HS-5 (cell line): Measurements from ENCODE around the gene NR2F2.

Experiments
- DNase-seq: peaks from one replicate; pipeline ENCODE4 v3.0.0-alpha.2; 2012; ENCODE audit warnings: low read depth

Gene NR2F2

GRCh38 chr15:96330450-96331143 is at the start of gene NR2F2:
TSS of gene NR2F2 (plus strand) at chr15:96330700. CDS start at chr15:96332106, 1,406 bp downstream.
- peak; percentile 88 for DNase-seq

DNA sequence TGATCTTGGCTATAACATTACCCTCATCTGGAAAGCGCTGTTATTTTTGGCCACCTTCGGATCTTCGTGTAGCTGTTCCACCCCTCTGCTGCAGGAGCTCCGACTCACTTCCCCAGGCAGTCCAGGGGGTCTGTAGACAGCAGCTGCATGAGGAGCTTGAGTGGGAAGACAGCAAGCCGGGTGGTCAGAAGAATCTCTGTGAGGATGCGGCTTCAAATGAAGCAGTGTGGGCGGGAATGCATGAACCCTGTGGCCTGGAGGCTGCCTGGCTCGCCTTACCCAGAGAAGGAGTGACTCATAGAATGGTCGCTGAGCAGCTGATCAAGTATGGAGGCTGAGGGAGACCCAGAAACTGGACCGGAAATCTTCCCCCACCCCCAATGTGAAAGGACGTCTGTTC is 45.2 kb upstream of the NR2F2 start:
- DNase-seq: no peak

DNA sequence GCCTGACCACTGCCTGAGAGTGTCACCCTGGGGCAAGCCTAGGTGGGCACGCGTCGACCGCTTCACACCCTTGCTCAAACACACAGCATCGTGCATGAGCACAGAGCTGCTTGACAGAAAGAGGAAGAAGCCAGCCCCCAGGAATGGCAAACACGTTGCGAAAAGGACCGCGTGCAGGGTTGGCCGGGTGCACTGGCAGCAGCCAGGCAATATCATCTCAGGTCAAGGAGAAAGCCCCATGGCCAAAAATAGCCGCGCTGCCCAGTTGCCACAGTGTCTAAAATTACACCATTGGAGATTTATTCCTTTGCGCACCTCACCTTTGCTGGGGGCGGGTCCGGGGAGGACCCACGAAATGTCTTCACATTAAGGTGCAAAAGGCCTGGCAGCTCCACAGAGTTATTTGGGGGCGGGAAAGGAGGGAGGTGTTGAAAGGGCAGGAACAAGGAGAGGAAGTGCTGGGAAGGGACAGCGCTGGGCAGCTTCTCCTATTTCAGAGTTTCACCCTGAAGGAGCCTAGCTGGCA is 44.7 kb upstream of the NR2F2 start:
- no peak for DNase-seq

DNA sequence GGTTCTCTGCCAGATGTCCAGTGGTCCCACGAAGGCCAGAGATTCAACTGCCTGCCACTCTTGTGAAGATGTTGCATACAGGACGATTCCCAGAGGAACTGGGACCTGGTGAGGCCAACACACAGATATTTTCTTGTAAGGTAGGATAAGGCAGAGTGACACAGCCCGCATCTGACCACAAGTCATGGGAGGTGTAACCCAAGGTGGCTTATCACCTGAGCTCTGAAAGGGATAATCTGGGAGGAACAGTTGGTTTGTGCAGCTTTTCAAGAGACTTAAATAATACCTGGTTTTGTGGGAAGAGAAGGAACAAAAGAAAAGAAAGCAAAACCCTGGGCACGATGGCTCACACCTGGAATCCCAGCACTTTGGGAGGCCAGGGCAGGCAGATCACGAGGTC is 39.8 kb upstream of the NR2F2 start:
- no peak for DNase-seq

DNA sequence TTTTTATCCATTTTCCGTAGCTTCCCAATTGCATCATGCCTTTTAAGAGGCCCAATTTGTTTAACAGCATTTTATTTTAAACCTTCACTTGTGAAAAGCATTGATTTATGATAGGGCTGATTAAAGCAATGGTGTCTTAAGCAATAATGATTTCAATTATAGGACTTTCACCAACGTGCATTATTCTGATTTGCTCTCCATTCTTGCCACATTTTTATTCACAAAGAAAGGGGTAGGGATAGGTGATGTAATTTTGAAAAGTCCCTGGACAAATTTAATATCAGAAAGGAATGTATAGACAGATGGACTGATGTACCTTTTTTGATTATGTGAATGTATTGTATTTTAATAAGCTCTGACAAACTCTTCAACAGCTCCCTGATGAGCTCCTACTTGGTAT is 37.9 kb upstream of the NR2F2 start:
- no peak for DNase-seq

- DNase-seq: no peak
Observed at GRCh38 chr15:96293441-96293840, 37.1 kb upstream of the NR2F2 start.

DNA sequence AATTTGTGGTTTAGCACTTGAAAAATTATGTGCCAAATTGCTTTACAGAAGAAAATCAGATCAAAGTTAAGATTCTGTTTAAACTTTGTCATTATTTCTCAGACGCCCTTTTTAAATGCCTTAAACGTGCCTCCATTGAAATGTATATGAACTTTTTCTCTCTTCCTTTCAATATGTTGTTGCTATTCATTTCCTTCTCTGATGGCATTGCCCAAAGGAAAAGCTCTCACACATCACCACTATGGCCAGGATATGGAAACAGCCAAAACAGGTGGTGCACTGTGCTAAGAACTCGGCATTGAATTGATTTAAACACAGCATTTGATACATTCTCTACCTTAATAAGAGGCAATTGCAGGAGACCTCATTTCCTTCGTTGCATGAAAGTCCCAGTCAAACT is 35.7 kb upstream of the NR2F2 start:
- no peak for DNase-seq

DNA sequence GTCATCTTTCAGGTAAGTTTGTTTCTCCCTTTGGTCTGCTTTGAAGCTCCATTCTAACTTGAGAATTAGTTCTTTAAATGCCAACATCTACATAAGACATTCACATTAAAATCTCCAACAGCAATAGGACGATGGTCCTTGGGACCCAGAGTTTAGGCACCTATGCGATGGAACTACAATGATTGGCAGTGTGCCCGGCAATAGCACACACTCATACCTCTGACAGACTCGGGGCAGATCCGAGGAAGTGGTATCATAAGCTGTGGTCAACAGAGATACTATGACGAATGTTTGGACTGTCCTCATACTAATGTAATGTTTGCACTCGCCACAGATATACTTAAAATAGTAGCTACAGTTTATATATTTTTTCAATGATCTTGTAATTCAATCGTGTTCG is 34.2 kb upstream of the NR2F2 start:
- DNase-seq: no peak

DNA sequence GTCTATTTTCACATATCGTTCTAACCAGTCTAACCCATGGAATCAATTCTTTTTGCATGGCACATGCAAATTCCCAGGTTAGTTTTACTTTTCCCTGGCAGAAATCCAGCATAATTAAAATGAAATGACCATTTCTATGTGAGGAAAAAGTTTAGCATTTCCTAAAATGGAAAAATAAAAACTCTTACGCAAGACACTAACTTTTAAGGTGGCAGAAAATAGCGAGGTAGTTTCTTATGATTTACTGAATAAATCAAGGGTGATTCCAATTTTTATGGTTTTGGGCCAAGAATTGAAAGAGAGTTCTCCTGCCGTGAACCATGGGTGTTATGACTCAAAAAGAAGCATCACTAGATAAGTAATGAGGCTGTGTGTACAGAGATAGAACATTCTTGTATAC is 32.7 kb upstream of the NR2F2 start:
- no peak for DNase-seq

DNA sequence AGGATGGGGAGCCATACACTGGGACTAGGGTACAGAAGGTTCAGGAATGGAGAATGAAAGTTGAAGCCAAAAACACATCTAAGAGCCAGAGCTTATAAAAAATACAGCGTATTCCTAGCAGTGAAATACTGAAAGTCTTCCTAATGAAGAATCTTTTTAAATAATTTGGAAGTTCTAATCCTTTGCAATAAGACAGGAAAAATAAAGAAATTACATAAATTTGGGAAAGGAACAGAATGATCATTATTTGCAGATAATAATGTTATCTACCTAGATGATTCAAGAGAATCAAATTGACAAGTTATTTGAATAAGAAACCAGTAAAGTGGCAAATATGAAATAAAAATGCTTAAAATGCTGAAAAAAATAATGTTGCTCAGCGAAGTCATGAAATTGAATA is 32.3 kb upstream of the NR2F2 start:
- DNase-seq: no peak

DNA sequence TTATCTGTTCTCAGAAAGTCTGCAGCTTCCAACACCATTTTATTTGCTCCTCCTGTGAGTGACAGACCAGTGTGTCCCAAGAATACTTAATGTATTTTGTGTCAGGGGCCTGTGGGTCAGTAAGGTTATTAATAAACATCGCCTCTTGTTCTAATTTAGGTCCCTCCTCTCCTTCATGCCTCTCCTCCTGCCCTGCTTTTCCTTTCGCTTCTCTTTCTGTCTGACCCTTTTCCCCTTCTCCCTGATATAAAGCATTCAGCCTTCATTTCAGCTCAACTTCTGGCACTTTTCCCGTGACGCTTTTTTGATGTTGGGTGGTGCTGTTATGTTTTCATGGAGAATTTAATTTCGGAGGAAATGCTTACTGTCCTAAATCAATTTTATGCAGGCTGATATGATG is 29.7 kb upstream of the NR2F2 start:
- DNase-seq: no peak

GRCh38 chr15:96303503-96304056 is 26.9 kb upstream of the NR2F2 start:
- DNase-seq: no peak

GRCh38 chr15:96304839-96305238 is 25.7 kb upstream of the NR2F2 start:
- no peak for DNase-seq

- no peak for DNase-seq
Observed at GRCh38 chr15:96306321-96306720, 24.2 kb upstream of the NR2F2 start.

GRCh38 chr15:96307856-96308394 is 22.6 kb upstream of the NR2F2 start:
- DNase-seq: no peak

GRCh38 chr15:96309143-96309660 is 21.3 kb upstream of the NR2F2 start:
- DNase-seq: no peak

GRCh38 chr15:96311256-96311955 is 19.1 kb upstream of the NR2F2 start:
- no peak for DNase-seq

GRCh38 chr15:96311956-96312294 is 18.6 kb upstream of the NR2F2 start:
- no peak for DNase-seq

DNA sequence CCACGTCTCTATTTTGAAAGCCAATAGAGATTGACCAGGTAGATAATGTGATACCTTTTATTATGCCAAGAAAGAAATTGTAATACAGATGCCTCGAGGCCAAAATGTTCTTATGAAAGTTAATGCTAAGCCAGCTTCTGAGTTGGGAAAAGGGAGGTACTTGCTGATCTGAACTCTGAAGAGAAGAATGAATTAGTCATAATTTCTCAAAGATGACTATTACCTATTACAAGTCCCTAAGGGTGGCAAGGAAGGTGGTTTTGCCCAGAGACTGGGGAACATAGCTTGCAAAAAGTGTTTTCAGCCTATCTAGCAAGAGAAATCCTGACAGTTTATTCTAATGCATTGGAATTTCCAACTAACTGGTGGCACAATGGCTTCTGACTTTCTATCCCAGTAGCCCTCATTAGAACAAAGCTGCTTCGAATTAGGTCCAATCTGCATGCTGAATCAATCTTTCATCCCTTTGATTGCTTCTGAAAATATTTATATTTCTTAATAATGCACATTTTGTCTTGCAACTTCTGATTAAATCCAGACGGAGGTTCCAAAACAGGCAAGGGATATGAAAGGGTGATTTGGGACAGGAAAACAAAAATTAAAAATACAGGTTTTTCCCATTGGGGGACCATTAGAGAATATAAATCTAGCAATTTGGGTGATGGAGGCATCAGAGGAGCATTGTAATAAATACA is 17.7 kb upstream of the NR2F2 start:
- DNase-seq: no peak

- no peak for DNase-seq
Observed at GRCh38 chr15:96314518-96314917, 16.0 kb upstream of the NR2F2 start.

DNA sequence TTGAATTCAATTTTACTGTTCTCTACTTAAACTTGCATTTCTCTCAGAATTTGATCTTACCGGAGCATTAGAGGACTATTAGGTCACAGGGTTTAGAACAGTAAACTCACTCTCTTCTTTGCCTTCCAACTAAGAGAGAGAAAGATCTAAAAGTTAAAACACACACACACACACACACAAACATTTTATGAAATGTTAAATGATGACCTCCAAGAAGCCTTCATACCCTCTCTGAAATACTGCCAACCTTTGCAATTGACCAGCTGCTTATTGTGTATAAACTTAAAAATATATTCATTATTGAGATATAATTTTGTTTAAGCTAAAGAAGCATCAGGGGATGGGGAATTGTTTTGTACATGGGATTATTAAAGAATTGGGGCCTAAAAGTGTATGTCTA is 15.5 kb upstream of the NR2F2 start:
- no peak for DNase-seq

- DNase-seq: no peak
Observed at GRCh38 chr15:96316953-96317629, 13.4 kb upstream of the NR2F2 start.
